ENCODE measurements around the gene HYAL4.

The HYAL4 gene, protein sequence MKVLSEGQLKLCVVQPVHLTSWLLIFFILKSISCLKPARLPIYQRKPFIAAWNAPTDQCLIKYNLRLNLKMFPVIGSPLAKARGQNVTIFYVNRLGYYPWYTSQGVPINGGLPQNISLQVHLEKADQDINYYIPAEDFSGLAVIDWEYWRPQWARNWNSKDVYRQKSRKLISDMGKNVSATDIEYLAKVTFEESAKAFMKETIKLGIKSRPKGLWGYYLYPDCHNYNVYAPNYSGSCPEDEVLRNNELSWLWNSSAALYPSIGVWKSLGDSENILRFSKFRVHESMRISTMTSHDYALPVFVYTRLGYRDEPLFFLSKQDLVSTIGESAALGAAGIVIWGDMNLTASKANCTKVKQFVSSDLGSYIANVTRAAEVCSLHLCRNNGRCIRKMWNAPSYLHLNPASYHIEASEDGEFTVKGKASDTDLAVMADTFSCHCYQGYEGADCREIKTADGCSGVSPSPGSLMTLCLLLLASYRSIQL

GRCh38 chr7:123844712-123845219 is at the start of gene HYAL4:
Gene HYAL4, plus strand, starts transcription at chr7:123845169. Its CDS starts 23,105 bp downstream, at chr7:123868274.
- no peak for TF ChIP-seq CTCF (IDR thresholded peaks at IDR 0.05)
- H3K27ac ChIP-seq, result no peak within 1 kb of the TSS
- no peak for DNase-seq (ENCODE audit: low spot score)
- H3K4me3 ChIP-seq, result no peak within 1 kb of the TSS

DNA sequence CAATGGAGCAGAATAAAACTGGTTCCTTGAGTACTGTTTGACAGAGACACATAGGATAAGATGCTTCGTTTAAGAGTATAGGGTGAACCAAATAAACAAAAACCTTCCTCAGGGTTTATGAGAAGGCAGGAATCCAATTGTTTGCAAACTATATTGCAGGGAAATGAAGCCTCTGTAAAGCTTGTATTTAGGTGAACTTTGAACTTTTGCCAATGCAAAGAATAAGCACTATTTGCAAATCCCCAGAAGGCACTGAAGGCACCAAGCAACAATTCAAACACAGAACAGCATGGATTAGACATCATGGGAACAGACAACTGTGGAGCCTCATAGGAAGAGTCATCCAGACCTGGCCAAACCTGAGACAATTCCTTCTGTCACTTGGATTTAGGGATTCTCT is 49.1 kb upstream of the HYAL4 start:
- Histone ChIP-seq H3K27ac (no peak overlapping the region), H3K4me3 (no peak overlapping the region)
- no peak for DNase-seq (ENCODE audit: low spot score)
- no peak for TF ChIP-seq CTCF (IDR thresholded peaks at IDR 0.05)

GRCh38 chr7:123796568-123796967 is 48.4 kb upstream of the HYAL4 start:
- no peak for TF ChIP-seq CTCF (IDR thresholded peaks at IDR 0.05)
- DNase-seq (ENCODE audit: low spot score), result no peak
- Histone ChIP-seq H3K27ac (no peak overlapping the region), H3K4me3 (no peak overlapping the region)

GRCh38 chr7:123797673-123798531 is 47.1 kb upstream of the HYAL4 start:
- no peak for DNase-seq (ENCODE audit: low spot score)
- Histone ChIP-seq H3K27ac (no peak overlapping the region), H3K4me3 (no peak overlapping the region)
- TF ChIP-seq CTCF (IDR thresholded peaks at IDR 0.05), result peak; percentile 33

GRCh38 chr7:123798532-123799188 is 46.3 kb upstream of the HYAL4 start:
- DNase-seq (ENCODE audit: low spot score), result no peak
- TF ChIP-seq CTCF (IDR thresholded peaks at IDR 0.05), result no peak
- H3K4me3 ChIP-seq, result no peak overlapping the region
- H3K27ac ChIP-seq, result no peak overlapping the region

DNA sequence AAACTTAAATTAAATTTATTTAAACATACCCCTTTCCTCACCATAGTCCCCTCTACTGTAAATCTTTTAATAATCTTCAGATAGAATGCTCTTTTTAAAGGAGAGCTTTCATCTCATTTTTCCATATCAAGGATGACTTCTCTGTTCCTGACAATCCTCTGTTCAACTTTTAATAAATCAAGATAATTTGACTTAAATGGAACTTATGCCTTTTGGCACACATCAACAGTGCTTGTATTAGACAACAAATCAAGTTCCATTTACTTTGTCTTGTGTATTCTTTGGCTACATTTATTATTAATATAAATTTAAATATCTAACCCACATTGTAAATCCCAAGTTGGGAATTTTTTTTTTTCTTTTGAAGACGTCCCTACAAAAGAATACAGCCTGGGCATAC is 42.7 kb upstream of the HYAL4 start:
- TF ChIP-seq CTCF (IDR thresholded peaks at IDR 0.05), result no peak
- no peak overlapping the region for H3K27ac ChIP-seq
- no peak overlapping the region for H3K4me3 ChIP-seq
- no peak for DNase-seq (ENCODE audit: low spot score)
